Measurements from ENCODE around the gene PELI2.

The PELI2 gene

GRCh38 chr14:56262530-56262929, 144.3 kb downstream of the PELI2 start:
- DNase-seq = no peak

GRCh38 chr14:56268039-56268438, 149.8 kb downstream of the PELI2 start:
- DNase-seq = peak; percentile 47

DNA sequence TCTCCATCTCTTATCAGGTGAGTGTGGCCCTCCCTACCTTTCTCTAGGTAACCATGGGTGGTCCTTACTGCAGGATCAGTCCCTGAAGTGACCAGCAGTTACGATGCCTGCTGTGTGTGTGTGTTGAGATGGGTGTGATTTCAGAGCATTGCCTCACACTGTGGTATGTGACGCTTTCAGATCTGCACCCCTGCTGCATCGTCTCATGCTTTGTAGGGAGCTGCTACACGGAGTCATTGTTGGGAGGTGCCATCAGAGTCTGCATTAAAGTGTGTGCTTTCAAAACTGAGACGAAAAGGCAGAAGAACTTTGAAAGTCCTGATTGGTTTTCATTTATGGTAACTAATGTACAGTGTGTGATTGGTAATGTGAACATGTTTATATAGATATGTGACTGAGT, 150.5 kb downstream of the PELI2 start:
- peak; percentile 37 for DNase-seq

DNA sequence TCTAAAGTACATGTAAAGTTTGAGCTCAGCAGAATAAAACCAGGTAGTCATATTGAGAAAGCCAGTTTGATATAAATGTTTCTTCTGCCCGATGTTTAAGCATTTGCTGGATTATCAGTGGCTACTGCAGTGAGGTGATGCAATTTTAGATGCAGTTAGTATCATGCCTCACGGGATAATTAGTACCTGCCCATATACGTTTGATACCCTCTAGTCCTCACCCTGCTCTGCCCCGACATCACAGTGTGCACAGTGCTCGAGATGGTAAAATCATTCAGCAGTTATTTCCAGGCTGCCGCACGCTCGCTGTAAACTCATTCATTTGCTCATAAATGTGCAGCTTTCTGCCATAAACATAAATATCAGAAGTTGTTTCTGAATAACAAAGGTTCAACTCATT, 152.7 kb downstream of the PELI2 start:
- no peak for DNase-seq

GRCh38 chr14:56271970-56272369, 153.8 kb downstream of the PELI2 start:
- peak; percentile 85 for DNase-seq

GRCh38 chr14:56273155-56273554, 154.9 kb downstream of the PELI2 start:
- peak; percentile 77 for DNase-seq

- no peak for DNase-seq
Observed at GRCh38 chr14:56273951-56274350, 155.7 kb downstream of the PELI2 start.

GRCh38 chr14:56274556-56274955, 156.3 kb downstream of the PELI2 start:
- no peak for DNase-seq

DNA sequence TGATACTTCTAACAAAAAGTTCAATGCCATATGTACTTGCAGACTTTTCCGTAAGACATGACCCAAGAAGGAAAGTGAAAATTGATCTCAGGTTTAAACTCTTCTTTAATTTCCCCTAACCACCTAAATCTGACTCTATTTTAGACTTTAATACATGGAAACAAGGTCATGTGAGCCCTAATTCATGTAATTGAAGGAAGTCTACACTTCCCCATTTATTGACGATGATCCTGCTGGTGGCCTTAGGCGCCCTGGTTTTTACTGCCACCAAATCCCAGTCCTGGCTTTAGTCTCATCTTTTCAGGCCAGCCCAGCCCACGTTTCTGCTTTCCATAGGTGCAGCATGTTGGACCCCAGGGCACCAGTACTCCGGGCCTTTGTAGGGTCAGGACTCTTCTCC, 157.9 kb downstream of the PELI2 start:
- DNase-seq = no peak

- DNase-seq = no peak
Observed at GRCh38 chr14:56278383-56278782, 160.2 kb downstream of the PELI2 start.

GRCh38 chr14:56280843-56281242, 162.6 kb downstream of the PELI2 start:
- no peak for DNase-seq

DNA sequence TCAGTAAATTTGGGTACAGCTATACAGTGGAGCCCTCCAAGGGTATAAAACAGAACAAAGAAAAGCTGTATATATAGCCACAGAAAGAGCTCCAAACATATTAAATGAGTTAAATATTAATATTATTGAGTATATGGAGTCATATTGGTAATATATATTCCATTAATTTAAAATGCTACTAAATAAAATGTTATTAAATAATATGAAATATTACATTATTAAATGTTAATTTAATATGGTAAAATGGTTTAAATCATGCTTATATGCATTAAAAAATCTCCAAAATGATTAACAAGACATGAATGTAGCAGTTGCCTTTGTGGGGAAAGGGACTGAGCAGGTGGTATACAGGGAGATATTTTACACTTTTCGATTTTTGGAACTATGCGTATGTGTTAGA, 164.0 kb downstream of the PELI2 start:
- no peak for DNase-seq

- DNase-seq = no peak
Observed at GRCh38 chr14:56284641-56285040, 166.4 kb downstream of the PELI2 start.

DNA sequence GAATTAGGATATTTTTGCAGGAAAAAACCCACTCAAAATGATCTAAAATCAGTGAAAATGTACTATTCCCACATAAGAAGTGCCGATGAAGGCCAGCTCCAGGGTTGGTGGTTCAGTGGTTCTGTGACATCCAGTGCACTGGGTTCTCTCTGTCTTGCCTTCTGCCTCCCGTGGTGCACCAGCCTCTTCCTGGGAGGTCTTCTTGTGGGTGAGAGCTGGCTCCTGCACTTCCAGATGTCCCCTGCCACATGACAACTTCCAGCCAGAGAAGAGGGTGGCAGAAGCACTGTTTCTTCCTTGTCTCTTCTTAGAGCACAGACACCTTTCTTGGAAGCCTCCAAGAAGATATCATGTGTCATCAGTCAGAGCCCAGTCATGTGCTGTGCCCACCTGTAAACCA, 170.9 kb downstream of the PELI2 start:
- no peak for DNase-seq

DNA sequence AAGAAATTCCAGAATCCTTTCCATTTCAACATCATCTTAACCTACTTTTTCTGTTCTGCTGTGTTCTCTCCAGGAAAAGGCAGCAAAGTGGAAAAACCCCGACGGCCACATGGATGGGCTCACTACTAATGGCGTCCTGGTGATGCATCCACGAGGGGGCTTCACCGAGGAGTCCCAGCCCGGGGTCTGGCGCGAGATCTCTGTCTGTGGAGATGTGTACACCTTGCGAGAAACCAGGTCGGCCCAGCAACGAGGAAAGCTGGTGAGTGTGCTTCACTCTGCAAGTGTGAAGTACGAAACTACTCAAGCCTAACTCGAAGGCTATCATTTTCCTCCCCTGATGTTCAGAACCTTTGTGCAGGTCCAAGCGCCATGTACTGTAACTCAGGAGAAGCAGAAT, 172.0 kb downstream of the PELI2 start:
- no peak for DNase-seq

- DNase-seq = no peak
Observed at GRCh38 chr14:56292970-56293369, 174.8 kb downstream of the PELI2 start.

- DNase-seq = no peak
Observed at GRCh38 chr14:56293506-56293905, 175.3 kb downstream of the PELI2 start.

- no peak for DNase-seq
Observed at GRCh38 chr14:56294128-56294527, 175.9 kb downstream of the PELI2 start.

GRCh38 chr14:56295743-56296142, 177.5 kb downstream of the PELI2 start:
- no peak for DNase-seq

- DNase-seq = no peak
Observed at GRCh38 chr14:56297449-56297848, 179.2 kb downstream of the PELI2 start.

DNA sequence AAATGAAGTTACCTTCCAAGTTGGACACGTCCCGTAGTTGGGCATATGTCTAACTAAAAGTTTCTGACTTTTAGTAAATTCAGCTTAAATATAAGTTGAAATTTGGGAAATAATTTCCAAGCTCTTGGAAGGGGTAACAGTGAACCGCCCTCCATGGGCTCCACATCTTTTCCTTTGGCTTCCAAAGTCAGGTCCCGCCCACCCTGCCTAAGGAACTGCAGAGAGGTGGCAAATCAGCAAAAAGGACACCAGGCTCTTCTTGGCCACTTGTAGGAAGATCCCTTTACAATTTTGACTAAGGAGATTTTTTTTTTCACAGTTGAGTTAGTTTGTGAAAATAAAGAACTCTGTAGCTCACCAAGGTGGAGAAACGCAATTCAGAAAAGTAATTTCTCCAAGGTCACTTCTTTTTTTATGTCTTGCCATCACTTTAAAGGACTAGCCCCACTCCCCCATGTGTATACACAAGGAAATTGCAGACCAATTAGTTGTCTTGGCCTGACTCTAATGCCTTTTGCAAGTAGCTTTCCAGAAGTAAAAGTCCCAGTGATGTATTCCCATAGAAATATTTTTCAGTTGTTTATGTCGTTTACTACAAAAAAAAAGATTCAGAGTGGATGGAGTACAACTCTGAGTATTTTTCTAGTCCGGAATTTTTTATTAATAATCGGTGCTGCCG, 181.2 kb downstream of the PELI2 start:
- no peak for DNase-seq

- peak; percentile 76 for DNase-seq
Observed at GRCh38 chr14:56300495-56300894, 182.3 kb downstream of the PELI2 start.

DNA sequence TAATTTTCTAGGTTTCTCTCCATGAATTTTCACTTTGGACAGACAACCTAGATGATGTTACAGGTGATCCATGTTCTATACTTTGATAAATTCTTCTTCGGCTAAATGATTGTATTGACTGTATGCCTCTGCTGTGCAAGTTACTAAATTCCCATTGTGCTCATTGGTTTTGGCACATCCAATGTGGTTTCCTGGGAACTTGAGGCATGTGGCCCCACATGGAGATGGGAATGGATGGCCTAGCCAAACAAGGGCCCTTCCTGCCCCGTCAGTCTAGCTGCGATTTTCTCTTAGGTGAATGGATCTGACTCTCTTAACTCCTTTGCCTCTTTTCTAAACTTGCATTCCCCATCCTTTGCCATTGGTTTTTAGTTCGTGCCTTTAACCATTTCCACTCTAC, 186.2 kb downstream of the PELI2 start:
- DNase-seq = no peak

DNA sequence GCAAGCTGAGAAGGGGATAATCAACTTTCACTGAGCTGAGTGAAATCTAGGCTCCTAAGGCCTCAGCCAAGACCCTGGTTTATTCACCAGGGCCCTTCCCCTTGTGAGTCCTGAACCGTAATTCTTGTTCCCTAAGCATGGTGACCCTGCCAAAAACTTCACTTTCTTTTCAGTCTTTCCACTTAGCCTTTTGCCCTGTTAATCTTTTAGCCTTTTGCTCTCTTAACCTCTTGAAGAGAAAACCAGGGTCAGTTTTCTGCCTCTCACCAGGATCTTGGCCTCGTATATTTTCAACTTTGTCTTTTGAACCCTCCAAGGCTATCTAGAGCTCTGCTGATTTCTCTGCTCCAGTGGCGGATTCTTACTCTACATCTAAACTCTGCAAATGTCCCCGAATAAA, 191.0 kb downstream of the PELI2 start:
- no peak for DNase-seq

- DNase-seq = peak; percentile 61
Observed at GRCh38 chr14:56310643-56311042, 192.4 kb downstream of the PELI2 start.

DNA sequence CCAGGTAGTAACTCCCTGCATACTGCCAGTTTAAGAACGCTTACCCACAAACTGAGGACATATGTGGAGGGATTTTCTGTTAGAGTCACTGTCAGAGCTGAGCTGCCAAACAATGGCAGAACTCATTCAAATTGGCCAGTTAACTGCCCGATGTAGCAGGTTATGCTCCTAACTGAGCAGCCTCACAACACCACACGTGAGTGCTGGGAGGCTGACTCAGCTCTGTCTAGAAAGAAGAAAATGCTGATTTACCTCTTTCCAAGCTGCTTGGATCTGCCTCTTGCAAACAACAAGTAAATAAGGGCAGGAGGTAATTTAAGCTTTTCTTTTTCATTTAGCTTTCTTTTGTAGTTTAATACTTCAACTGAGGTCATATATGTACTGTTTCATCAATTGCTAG, 195.6 kb downstream of the PELI2 start:
- no peak for DNase-seq
